NCI-H128 (cell line): ENCODE results near the gene COA4.

Experiments used
- DNase-seq: peaks from one replicate; lab custom pipeline; 2025; ENCODE audit not compliant: unreplicated experiment; lab: John Stamatoyannopoulos, UW

The COA4 gene

DNA sequence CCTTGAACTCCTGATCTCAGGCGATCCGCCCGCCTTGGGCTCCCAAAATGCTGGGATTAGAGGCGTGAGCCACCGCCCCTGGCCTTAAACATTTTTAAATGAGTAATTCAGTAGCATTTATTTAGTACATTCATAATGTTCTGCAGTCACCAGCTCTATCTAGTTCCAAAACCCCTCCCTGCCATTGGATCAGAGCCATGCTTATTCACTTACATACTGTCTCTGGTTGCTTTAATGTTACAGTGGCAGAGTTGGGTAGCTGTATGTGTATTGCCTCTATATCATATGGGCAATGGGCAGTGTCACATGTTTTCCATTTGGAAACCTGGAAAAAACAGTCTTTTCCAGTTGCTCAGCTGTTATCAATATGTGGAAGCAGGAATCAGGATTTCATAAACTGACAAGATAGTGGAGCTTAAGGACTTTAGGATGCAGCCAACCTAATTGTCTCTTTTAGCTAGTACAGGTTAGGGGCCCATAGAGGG lies 10.5 kb downstream of the COA4 start:
- DNase-seq = no peak

DNA sequence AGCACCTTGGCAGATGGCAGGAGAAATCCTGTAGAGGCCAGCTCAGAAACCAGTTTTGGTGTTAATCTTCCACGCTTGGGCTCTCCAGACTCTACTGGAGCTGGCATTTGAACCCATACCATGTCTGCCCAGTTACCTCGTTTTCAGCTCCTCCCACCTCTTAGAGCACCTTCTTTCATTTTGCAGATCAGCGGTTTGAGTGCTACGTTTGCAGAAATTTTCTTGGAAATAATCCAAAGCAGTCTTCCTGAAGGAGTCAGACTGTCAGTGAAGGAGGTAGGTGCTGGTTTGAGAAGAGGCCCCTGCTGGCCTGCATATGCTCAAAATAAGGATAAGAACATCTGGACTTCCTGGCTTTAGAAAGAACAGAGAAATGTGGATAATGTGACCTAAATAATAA lies 13.7 kb downstream of the COA4 start:
- DNase-seq = no peak

DNA sequence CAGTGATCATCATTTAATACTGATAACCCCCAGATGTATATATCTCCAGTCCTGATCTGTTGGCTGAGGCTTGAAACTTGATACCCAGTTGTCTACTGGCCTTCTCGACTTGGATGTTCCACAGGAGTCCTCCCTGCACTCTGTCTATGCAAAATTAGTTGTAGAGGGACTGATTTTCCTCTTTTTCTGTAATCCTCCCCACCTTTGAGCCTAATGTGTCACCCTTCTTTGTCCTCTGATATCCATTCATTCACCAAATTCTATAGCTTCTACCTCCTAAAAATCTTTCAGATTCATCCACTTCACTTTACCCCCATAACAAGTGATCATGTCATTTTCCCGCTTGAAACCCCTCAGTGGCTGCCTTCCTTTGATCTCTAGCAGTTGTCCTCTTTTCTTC lies 16.4 kb downstream of the COA4 start:
- DNase-seq = no peak

DNA sequence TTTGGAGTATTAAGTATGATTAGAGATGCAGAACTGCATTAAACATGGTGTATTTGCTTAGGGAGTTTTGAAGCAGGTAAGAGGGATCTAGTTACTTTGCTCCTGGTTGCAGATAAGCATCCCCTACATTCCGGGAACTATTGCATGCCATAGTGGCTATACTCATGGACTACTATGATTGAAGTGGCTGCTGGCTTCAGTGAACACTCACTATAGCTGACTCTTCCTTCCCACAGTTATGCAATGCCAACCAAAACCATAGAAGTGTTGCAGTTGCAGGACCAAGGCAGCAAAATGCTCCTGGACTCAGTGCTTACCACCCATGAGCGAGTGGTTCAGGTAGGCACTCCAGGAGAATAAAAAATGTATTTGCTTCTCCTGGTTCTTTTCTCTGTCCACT lies 17.0 kb downstream of the COA4 start:
- no peak for DNase-seq

DNA sequence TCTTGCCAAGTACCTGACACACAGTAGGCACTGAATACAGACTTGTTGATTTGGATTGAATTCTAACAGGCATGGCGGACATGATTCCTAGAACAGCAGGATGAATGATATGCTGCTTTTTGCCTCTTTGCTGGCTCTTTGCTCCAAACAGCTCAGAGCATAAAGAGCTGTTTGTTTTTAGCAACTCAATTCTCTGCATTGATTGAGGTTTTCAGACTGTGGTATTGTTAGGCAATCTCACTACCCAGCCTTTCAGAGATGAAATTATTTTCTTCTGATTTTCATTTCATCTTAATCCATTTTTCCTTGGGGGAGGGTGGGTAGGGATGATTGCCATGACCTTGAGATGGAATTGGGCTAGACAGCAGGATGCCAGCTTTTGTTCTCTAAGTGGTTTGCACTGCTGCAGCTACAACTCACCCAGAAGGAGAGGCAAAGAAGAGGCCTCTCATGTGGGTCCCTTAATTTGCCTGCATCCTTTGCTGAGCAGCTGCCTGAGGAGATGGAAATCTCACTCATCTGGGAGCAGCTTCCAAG lies 20.5 kb downstream of the COA4 start:
- DNase-seq = peak; percentile 26

DNA sequence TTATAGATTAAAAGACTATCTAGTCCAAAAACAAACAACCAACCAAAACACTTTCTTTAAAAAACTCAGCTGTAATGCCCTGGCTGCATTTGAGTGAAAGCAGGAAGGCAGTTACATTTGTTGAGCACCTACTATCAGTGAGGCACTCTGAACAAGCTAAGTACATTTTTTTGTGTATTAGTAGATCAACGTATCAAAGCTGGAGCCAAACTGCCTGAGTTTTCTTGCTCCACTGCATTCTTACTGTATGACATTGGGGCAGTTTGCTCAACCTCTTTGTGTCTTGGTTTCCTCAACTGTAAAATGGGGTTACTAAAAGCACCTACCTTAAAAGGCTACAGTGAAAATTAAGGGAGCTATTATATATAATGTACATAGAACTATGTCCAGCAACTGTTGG lies 22.0 kb downstream of the COA4 start:
- DNase-seq = no peak

DNA sequence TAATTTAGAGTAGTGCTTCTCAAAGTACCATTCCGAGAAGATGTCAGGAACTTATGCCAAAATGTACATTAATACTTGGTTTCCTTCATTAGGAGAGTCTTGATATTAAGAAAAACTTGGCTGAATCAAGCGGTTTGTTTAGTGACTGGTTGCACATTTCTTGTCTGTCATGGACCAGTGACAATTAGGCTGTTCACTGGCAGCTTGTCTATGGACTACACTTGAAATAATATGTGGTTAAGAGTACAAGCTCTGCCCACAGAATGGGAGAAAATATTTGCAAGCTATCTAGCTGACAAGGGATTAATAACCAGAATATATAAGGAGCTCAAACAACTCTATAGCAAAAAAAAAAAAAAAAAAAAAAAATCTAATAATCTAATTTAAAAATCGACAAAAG lies 24.6 kb downstream of the COA4 start:
- DNase-seq = no peak

DNA sequence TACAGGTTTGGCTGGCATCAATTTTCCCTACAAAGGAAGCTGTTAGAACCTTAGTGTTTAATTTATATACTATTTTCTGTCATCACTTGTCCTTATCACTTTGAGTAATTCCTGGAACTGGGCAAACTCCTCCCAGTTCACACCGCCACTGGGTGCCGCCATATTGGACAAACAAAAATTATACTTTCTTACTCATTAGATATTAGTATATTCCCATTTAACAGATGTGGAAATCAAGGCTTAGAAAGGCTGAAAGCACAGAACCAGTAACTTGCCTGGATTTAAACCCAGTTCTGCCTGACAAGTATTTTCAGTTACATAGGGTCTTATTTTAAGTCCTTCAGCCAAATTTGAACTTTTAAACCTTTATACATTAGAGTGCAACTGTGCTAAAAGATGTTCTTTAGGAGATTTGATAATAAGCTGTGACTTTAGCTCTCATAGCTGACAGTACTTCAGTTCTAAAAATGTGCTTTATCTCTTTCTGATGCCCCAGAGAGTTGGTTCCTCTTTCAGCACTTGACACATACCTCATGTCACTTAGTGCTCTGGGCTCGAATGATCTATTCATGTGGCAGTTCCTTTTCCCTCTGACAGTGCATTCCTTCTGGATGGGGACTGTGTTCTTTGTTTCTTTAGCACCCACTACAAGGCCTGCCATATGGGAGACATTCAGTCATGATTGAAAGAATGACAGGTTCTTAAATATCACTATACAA lies 25.4 kb downstream of the COA4 start:
- no peak for DNase-seq

DNA sequence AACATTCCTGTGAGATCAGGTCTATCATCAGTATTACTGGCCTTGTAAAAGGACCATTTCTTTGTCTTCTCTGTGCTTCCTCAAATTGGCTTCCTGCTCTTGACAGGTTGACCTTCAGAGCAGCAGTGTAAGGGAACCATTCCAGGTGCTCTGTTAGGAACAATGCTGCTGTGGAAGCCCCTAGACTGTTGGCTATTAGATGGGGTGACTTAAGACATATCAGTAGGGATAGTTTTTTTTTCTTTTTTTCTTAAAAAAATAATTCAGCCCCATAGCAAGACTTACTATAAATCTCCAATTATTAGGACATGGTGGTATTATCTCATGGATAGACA lies 37.6 kb downstream of the COA4 start:
- no peak for DNase-seq

DNA sequence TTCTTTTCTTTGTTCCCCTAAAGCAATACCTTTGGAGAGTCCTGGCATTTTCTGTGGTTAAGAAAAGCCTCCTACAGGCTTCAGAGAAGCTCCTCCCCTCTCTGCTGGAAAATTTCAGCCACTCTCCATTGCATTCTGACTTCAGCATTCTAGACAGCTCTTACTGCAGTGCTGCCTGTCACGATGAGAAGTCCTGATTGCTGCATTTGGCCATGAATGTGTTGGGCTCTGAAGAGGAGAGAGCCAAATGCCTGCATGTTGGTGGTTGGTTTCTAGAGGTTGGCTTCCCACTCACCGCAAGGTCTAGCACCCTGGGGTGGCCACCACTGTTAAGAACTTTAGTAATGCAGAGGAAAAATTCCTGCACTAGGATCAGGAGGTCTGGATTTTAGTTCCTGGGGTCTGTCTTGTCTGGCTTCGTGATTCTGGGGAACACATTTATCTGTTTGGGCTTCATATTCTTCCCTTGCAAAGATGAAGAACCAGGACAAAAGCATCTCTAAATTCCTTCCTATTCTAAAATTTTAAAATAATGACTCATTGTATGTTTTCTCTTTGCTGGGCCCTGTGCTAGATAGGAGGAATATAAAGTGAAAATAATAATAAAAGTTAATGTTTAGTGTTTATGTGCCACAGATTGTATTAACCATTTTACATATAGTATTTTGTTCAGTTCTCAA lies 38.1 kb downstream of the COA4 start:
- no peak for DNase-seq

DNA sequence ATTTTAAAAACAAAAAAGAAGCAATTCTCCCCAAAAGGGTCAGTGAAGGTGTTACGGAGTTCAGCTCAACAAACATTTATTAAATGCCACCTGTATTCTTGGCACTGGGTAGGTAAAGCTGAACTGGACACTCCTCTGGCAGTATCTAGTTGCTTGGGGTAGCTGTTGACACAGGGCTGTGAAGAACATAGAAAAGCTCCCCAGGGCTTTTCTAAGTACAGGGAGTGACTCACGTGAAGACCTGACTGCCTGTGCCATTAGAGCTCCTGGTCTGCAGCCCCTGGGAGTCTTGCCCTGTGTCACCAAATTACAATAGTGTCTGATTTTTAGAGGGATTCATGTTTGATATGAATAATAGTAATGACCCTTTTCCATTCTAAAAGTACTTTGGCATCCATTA lies 43.6 kb downstream of the COA4 start:
- no peak for DNase-seq

GRCh38 chr11:73830261-73830660 lies 46.4 kb downstream of the COA4 start:
- no peak for DNase-seq
